ENCODE measurements around the gene DGKG.
A peak's percentile ranks its signal among the peaks of the same experiment; 100 is the strongest.

The DGKG gene

DNA sequence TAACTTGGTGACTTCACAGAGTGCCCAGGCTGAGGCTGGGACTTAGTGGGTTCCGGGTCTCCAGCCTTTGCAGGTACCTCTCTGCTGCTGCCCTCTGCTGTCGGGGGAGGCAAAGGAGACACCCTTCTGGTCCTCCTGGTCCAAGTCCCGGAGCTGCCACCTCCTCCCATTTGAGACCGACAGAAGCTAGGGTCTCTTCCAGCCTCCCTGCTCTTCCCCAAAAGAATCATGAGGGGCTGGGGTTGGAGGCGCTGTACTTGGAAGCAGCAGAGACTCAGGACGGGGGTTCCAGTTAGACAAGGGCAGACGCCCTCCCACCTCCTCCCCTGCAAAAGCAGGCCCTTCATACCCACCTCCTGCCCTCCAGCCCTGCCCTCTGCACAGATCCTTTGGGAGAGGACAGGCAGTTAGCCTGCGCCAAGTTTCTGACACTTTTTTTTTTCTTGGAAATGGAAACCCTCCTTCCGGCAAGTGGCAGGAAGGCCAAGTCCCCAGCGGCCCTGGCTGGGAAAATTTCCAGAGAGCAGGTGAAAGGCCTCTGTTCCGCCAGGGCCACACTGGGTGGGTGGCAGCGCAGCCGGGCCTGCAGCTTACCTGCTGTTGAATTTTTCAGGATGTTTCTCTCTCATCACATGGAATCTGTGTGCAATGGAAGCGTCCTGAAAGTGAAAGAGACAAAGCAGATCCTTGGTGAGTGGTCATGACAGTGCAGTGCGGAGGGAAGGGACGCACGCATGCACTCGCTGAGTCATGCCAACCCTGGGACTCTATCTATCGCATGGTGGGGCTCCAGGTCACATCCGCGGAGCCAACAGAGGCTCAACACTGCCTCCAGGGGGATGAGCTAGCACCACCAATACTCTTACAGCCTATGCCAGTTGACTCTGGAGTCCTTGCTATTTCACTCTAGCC lies 119.9 kb downstream of the DGKG start:
- peak; percentile 79 for DNase-seq (ENCODE audit: low read depth)

DNA sequence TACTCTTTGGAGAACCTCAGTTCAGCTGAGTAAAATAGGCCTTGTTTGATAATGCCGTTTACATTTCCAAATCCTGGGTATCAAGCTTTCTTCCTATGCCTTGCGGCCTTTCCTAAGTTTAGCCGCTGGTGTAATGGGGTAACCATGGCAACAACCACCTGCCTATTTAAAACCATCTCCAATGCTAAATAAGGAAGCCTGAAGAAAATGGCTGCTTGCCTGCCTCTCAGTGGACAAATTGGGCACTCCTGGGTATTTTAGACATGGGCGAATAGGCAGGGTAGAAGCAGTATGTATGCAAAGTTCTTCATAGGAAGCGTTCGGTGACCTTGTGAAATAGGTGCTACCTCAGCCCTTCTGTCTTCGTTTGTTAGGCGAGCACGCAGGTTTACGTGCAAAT lies 122.7 kb downstream of the DGKG start:
- peak; percentile 59 for DNase-seq (ENCODE audit: low read depth)

DNA sequence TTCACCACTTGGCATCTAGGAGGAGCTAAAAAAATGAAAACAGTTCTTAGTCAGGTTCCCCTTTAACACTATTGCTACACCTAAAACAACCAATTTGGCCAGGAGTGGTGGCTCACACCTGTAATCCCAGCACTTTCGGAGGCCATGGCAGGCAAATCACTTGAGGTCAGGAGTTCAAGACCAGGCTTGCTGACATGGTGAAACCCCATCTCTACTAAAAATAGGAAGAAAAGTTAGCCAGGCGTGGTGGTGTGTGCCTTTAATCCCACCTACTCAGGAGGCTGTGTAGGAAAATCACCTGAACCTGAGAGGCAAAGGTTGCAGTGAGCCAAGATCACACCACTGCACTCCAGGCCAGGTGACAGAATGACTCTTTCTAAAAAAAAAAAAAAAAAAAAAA lies 124.1 kb downstream of the DGKG start:
- DNase-seq (ENCODE audit: low read depth): no peak

- no peak for DNase-seq (ENCODE audit: low read depth)
Observed at GRCh38 chr3:186236357-186237020, 125.5 kb downstream of the DGKG start.

- no peak for DNase-seq (ENCODE audit: low read depth)
Observed at GRCh38 chr3:186235554-186235953, 126.5 kb downstream of the DGKG start.

- no peak for DNase-seq (ENCODE audit: low read depth)
Observed at GRCh38 chr3:186234152-186234551, 127.9 kb downstream of the DGKG start.

DNA sequence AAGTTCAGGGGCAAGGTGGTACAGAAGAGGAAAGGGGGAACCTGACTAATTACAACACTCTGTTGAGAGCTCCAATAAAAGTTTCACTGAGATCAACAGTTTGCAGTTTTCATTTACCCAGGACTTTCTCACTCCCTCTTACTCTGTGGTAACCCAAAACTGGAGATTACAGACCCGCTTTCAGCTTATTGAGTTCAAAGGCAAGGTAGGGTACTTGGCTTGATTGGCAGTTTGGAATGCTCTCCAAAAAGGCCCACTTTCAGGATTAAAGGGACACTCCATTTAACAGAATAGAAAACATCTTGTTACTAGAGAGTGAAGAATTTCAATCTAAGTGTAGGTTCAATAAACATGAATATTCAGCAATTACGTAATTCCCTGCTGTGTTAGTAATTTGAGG lies 135.6 kb downstream of the DGKG start:
- DNase-seq (ENCODE audit: low read depth): no peak

DNA sequence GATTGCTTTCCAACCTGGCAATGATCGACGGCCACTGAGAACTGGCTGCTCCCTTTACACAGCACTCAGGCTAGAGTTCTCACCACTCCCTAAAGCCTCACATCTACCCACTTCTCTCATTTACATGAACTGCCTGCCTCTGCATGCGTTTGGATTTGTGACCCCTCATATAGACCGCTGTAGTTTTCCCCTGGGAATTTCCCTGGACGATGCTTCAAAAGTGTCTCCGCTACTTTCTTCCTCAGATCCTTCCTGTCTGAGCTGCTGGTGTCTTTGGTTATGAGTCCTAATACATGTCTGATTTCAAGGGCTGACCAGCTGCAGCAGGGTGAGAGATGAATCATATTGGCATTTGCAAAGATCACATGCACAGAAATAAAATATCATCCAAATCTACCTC lies 136.4 kb downstream of the DGKG start:
- no peak for DNase-seq (ENCODE audit: low read depth)

DNA sequence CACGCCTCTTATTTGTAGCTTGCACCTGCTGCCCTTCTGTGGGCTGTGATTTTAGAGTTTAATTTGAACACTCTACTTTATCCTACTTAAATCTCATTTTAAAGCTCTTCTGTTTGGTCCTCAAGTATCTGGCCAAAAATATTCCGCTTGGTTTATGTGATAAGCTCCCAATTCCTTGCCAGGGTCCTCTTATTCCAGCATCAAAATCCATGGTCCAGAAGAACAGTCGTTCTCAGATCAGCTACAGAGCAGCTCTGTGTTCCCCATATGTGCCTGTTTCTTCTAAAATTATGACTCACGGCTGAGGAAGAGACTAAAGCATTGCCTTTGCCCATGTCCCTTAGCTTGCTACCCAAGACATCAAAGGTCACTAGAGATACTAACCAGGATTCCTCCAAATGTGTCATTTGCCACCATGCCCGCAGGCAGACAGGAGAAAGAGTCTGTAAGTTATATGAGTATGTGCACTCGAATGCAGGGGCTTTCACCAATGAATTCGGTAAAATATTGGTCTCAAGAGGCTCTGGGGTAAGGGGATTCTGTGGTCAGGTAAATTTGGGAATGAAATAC lies 137.9 kb downstream of the DGKG start:
- no peak for DNase-seq (ENCODE audit: low read depth)

- no peak for DNase-seq (ENCODE audit: low read depth)
Observed at GRCh38 chr3:186223476-186223875, 138.6 kb downstream of the DGKG start.

GRCh38 chr3:186221760-186222378 lies 140.2 kb downstream of the DGKG start:
- DNase-seq (ENCODE audit: low read depth): no peak

DNA sequence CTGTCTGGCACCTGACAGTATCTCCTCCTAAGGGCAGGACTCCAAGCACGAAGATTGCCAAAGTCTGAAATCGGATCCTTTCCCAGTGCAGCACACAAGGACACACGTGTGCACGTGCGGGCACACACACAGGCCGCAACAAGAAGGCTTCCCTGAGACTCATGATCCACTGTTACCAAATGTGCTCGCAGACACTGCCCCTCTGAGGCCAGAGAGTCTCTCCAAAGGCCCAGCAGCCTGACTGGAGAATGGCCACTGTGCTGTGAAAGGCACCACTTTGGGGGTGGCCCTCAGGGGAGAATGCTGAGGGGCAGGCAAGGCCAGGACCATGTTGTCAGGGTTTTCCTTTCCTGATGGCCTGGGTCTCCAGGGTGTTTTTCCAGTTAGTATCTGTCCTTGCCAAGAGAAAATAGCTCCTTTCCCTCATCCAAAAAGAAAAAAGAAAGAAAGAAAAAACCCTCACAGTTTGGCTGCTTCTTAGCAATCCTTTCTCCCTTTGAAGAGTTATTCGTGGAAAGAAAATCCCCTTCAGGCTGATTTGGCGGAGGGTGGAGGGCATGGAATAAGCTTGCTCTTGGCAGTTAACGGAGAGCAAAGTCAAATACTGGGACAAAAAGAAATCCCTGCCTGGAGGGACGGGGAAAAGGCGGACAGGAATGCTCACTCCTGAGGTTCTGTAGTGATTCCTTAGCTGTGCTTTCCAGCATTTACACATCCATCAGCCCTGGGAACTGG lies 141.0 kb downstream of the DGKG start:
- DNase-seq (ENCODE audit: low read depth): no peak

DNA sequence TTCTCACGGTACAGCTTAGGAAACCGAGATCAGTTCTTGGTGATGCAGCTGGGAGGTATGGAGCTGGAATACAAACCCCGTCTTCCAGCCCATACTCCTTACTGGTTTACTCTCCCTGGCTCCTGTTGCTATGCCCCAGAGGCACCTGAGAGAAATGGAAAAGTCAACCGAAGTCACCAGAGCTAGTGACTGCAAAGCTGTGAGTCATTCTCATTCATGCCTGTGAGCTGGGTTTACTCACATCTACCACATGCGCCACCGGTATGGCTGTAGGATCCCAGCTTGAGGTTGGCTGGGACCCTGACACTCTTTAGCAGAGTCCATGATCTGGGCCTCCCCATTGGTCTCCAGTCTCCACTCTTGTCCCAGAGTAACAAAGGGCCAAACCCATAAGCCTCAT lies 141.7 kb downstream of the DGKG start:
- DNase-seq (ENCODE audit: low read depth): no peak

GRCh38 chr3:186219211-186219638 lies 142.8 kb downstream of the DGKG start:
- no peak for DNase-seq (ENCODE audit: low read depth)

- no peak for DNase-seq (ENCODE audit: low read depth)
Observed at GRCh38 chr3:186218421-186218820, 143.6 kb downstream of the DGKG start.

- peak; percentile 71 for DNase-seq (ENCODE audit: low read depth)
Observed at GRCh38 chr3:186217820-186218164, 144.2 kb downstream of the DGKG start.

DNA sequence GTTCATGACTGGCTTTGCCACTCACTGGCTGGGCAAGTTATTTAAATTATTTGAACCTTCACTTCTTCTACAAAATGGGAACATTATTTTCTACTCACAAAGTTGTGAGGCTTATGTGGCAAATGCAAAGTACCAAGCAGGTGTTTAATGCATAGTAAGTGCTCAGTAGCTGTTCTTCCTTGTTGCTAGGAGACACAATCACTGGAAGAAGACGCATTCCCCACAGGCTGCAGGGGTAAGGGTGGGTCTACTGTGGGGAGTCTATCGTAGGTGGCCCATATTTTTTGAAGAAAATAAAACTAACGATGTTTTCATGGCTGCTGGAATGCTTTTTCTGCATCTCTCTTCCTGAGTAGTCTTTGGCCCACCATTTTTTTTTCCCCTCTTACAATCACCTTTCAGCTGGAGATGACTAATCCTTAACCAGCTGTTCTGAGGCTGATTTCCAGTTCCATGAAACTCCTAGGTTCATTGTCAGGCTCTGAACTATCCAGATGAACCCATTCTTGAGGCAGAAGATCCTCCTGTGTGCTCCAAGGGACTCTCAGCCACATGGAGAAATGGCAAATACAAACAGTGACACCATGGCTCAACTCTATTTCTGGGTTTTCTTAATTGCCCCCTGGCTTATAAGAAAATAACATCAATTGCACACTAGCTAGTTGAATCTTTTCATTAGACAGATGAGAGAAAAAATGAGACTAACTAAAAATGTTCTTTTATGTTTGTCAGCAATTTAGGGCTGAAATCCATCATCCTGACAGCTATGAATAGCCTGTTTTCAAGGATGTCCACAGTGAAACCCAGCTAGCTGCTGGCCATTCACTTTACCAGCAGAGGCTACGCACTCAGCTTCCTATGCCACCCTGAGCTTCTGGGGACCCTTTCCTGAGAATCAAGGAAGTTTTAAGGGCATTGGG lies 144.9 kb downstream of the DGKG start:
- peak; percentile 24 for DNase-seq (ENCODE audit: low read depth)

- peak; percentile 43 for DNase-seq (ENCODE audit: low read depth)
Observed at GRCh38 chr3:186214670-186215069, 147.4 kb downstream of the DGKG start.

GRCh38 chr3:186213946-186214345 lies 148.1 kb downstream of the DGKG start:
- peak; percentile 71 for DNase-seq (ENCODE audit: low read depth)

GRCh38 chr3:186212611-186213010 lies 149.4 kb downstream of the DGKG start:
- DNase-seq (ENCODE audit: low read depth): no peak

All from amniotic epithelial cell (primary cell).